WI38 (cell line): ENCODE data around the gene TFDP2.

Experiments
- H3K4me3 ChIP-seq: 2 replicates; pipeline ENCODE4 v1.5.1; 2011; ENCODE audit warnings: low read depth, mild to moderate bottlenecking, control low read depth, low read length
- TF ChIP-seq, protein P1 (sequence below): IDR thresholded peaks from 2 replicates; pipeline ENCODE4 v1.5.1; 2012; ENCODE audit warnings: low read depth, mild to moderate bottlenecking, control low read depth, low read length

TFDP2 gene

DNA sequence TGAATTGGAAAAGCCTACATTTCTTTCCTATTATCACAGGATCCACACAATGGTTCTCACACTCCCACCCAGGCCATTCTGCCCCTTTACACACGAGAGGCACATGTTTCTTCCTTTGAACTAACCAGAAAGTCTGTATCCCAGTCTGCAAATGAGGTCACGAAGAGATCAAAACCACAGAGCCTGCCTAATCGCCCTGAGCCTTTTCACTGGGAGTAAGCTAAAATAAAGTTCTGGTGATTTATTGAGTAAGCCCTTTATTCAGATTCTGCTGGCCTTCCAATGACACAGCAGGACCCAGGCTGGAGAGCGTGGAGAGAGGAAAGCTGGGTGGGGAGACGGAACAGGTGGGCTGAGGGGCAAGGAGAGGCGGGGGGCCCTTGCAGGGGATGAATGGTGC lies 194.2 kb downstream of the TFDP2 start:
- H3K4me3 ChIP-seq = no peak overlapping the region
- TF ChIP-seq, protein P1, sequence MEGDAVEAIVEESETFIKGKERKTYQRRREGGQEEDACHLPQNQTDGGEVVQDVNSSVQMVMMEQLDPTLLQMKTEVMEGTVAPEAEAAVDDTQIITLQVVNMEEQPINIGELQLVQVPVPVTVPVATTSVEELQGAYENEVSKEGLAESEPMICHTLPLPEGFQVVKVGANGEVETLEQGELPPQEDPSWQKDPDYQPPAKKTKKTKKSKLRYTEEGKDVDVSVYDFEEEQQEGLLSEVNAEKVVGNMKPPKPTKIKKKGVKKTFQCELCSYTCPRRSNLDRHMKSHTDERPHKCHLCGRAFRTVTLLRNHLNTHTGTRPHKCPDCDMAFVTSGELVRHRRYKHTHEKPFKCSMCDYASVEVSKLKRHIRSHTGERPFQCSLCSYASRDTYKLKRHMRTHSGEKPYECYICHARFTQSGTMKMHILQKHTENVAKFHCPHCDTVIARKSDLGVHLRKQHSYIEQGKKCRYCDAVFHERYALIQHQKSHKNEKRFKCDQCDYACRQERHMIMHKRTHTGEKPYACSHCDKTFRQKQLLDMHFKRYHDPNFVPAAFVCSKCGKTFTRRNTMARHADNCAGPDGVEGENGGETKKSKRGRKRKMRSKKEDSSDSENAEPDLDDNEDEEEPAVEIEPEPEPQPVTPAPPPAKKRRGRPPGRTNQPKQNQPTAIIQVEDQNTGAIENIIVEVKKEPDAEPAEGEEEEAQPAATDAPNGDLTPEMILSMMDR = no peak

DNA sequence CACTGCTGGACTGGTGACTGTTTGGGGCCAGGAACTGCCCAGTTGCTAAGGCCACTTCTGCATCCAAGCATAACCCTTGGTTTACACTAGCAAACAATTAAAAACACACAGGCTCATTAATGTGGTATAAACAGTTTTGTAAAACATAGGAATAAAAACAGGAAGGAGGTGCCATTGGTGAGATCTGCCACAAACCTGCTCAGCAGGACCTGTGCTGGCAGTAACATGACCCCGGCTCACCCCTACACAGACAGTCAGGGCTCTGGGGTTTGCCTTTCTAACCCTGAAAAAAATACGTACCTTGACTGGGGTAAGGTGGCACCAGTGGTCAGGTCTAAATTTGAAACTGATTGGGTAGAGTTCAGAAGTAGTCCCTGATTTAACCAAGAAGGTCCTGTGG lies 196.7 kb downstream of the TFDP2 start:
- TF ChIP-seq, protein P1 = no peak
- no peak overlapping the region for H3K4me3 ChIP-seq

DNA sequence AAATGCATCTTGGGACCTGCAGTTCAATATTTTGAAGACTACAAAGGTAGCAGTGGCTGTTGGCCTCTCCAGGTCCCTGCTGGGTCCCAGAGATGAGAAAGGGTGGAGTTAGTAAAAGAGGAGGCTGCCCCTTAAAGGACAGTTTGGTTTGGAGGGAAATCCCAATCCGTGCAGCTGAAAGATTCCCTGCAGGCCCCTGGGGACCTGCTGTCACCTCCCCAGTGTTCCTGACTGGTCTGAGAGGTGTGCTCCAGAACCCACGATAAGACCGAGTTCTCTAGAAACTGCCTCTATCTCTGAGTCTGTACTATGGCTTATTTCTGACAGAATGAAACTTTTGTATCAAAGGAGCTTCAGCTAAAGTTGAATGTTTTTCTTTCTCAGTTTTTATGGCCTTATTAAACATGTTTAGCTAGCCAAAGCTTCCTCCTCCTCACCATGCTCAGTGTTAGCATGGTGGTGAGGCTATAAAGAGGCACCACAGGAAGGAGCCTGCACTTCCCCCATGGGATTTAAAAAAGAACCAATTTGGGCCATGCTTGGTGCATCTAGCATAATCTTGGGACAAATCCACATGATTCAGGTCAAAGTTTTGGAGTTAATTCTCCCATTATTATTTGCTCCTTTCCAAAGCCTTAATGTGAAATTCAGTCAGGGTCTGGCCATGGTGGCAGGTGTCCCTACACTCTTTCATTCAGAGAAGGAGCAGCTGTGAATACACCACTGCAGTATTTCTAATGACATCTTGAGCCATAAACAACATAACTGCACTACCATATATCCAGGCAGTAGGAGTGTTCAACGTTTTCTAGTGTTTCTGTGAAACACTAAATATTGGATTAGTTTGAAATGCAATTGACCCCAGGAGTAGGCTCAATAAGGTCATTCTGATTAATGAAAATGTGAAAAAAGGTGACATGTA lies 198.5 kb downstream of the TFDP2 start:
- no peak overlapping the region for H3K4me3 ChIP-seq
- TF ChIP-seq, protein P1 = no peak

DNA sequence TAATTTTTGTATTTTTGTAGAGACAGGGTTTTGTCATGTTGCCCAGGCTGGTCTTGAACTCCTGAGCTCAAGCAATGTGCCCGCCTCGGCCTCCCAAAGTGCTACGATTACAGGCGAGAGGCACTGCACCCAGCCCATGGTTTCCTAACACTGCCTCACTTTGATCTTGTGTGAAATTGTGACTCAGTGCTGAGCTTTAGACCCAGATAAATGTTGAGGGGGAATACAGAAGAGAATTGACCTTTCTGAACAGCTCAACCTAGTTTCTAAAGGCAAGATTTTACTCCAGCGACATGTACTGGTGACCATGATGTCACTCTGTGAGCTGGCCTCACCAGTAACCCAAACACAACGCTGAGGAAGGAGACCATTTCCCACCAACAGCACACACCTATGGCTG lies 199.4 kb downstream of the TFDP2 start:
- no peak overlapping the region for H3K4me3 ChIP-seq
- TF ChIP-seq, protein P1 = no peak

DNA sequence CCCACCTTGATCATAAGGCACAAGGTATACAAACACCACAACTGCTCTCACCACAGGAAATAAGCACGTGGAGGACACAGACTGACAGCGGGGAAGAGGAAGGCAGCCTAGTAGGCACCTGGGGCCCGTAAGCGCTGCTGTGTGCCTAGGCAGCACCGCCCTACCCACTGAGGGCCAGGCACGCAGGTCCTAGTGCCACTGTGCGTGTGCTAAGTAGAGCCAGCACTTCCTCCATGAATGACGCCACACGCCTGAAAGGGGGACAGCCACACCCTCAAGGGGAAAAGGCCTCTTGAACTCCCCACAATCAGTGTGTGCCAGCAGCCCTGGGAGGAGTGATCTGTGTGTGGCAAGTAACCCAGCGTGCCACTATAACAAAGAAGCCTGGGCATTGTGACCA lies 199.9 kb downstream of the TFDP2 start:
- no peak overlapping the region for H3K4me3 ChIP-seq
- TF ChIP-seq, protein P1 = no peak

DNA sequence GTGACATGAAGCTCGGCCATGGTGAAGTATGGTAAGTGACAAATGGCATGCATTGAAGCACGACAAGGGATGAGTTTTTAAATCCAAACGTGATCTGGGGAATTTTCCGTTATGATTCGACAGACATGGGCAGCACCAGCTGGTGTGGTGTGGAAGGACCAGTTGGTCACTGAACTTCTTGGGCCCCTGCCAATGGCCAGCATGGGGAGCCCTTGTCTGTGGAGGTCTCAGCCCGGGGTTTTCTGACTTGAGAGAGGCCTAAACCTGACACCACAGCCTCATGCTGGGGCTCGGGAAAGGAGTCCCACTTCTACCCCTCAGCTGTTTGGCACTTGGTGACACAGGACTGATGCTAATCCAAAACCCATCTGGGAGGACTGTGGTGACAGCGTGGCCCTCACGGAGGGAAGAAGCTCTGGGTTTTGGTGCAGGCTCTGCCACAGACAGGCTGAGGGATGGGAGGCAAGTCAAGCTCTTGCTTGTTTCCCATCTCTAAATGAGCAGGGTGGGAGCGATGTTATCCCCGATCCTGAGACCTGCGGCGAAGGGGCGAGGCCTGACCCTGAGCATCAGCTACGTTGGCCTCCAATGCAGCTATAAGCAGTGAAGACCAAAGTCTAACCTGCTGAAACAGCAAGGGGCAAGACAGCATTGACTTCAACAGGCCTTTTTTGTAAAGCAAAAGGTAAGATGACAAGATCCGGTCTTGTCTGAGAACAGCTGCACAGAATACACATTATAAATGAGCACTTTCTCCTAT lies 203.4 kb downstream of the TFDP2 start:
- TF ChIP-seq, protein P1 = no peak
- no peak overlapping the region for H3K4me3 ChIP-seq

DNA sequence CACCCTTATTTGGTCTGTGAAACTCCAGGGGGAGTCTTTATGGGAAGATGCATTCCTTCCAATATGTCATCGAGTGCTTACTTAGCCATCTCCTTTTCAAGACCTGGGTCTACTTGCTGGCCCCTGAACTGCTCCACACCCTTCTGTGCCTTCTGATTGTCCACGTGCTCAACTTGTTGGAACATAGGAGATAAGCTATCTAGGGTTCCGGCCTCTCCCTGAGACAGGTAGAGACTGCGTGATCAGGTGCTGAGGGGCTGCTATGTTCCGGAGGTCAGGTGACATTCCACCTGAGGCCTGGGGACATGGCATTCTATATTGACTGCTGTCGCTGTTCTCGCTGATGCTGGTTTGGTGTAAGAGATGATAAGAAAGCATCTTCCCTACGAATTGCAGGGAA lies 207.3 kb downstream of the TFDP2 start:
- TF ChIP-seq, protein P1 = no peak
- no peak overlapping the region for H3K4me3 ChIP-seq
